Panc1 (cell line): ENCODE measurements around the gene SPTA1. TPM values are rescaled to one million over a fixed set of nuclear protein-coding genes. Genes with fewer than 3 reads are reported as not detected.
"Not testable (repeated sequence)": the region's sequence is repeated elsewhere in the genome, so short reads cannot be mapped to it uniquely, and the experiment has no call there.

Source experiments
- ATAC-seq: fragments of 200-7000 bp; cut with Tn5 transposase; 2 replicates; pipeline ENCODE4 v1.9.1; 2020; ENCODE audit warnings: mild to moderate bottlenecking, moderate library complexity
- BruUV-seq: library from RNA; stranded (reverse); fragments of 400-500 nt; replicated peaks from 2 replicates; lab custom pipeline; 2021; lab: Mats Ljungman, UMichigan
- CTCF ChIA-PET: fragments of 300-600 bp; sonication (Branson Sonifier 250); formaldehyde crosslinking; loops from one replicate; lab custom pipeline; 2022; ENCODE audit warnings: antibody characterized with exemption; lab: Charles Lee
- POLR2A ChIA-PET: fragments of 300-600 bp; sonication (Branson Sonifier 250); formaldehyde crosslinking; loops from one replicate; lab custom pipeline; 2022; ENCODE audit warnings: antibody characterized with exemption; lab: Charles Lee
- DNase-seq: peaks from one replicate; pipeline ENCODE4 v3.0.0-alpha.2; 2010; ENCODE audit warnings: low read depth, low spot score
- H3K27ac ChIP-seq: 2 replicates; pipeline ENCODE4 v1.5.1; 2011; ENCODE audit warnings: mild to moderate bottlenecking, low read length, inconsistent platforms
- H3K27me3 ChIP-seq: fragments of 200-500 bp; sonication (Bioruptor generic); 2 replicates; pipeline ENCODE4 v1.6.0; 2014; ENCODE audit warnings: low read length, inconsistent platforms; ENCODE audit not compliant: control insufficient read depth, insufficient read depth
- H3K36me3 ChIP-seq: fragments of 200-500 bp; sonication (Bioruptor generic); 2 replicates; pipeline ENCODE4 v1.5.1; 2014; ENCODE audit warnings: inconsistent platforms, mild to moderate bottlenecking, low read length, moderate library complexity; ENCODE audit not compliant: control insufficient read depth, insufficient read depth
- H3K4me1 ChIP-seq: 2 replicates; pipeline ENCODE4 v1.5.1; 2011; ENCODE audit warnings: inconsistent platforms, mild to moderate bottlenecking, low read length, moderate library complexity; ENCODE audit not compliant: control insufficient read depth, insufficient read depth
- H3K4me3 ChIP-seq, 2 experiments: 2 replicates each; pipeline ENCODE4 v1.5.1; 2011 to 2012; ENCODE audit warnings: low read depth in 2 of 2, low read length in 2 of 2, mild to moderate bottlenecking in 2 of 2, inconsistent platforms in 1 of 2, moderate library complexity in 1 of 2
- H3K9me3 ChIP-seq: fragments of 200-500 bp; sonication (Bioruptor generic); 2 replicates; pipeline ENCODE4 v1.5.1; 2014; ENCODE audit warnings: low read depth, mild to moderate bottlenecking, inconsistent platforms, low read length, moderate library complexity; ENCODE audit not compliant: control insufficient read depth, insufficient read depth
- POLR2AphosphoS5 ChIP-seq: IDR thresholded peaks from 2 replicates; pipeline ENCODE4 v1.6.1; 2012; ENCODE audit warnings: mild to moderate bottlenecking, low read depth, low read length, moderate library complexity
- SIN3A ChIP-seq: IDR thresholded peaks from 2 replicates; pipeline ENCODE4 v1.6.1; 2012; ENCODE audit warnings: low read depth, mild to moderate bottlenecking, low read length, moderate library complexity, borderline replicate concordance; ENCODE audit not compliant: insufficient read depth
- TCF7L2 ChIP-seq: IDR thresholded peaks from 2 replicates; pipeline ENCODE4 v1.6.1; 2011; ENCODE audit warnings: mild to moderate bottlenecking, low read depth, low read length, inconsistent platforms
- in situ Hi-C: cut with HindIII; loops from 2 replicates; pipeline ENCODE4 v1.10.0; 2016; ENCODE audit warnings: low sequenced_read_pairs, low pct_unique_long_range_greater_than_20kb
- intact Hi-C: fragments of 100-400 bp; cut with micrococcal nuclease; formaldehyde crosslinking; loops from one replicate; pipeline ENCODE4 v1.10.0; 2022; ENCODE audit not compliant: unreplicated experiment
- total RNA-seq: library from RNA; stranded (reverse); gene quantifications from one replicate; pipeline ENCODE4 v1.2.1, GENCODE V29; 2021; ENCODE audit not compliant: unreplicated experiment
- TF ChIP-seq, protein P1 (sequence below): fragments of 450-650 bp; IDR thresholded peaks from 2 replicates; pipeline ENCODE4 v1.5.1; 2017; ENCODE audit warnings: mild to moderate bottlenecking
- TF ChIP-seq, protein P2 (sequence below), 2 experiments: IDR thresholded peaks; 2 replicates each; pipeline ENCODE4 v1.6.1; 2011 to 2012; ENCODE audit warnings: low read depth in 2 of 2, control low read depth in 1 of 2, low read length in 1 of 2, mild to moderate bottlenecking in 1 of 2, moderate library complexity in 1 of 2; ENCODE audit not compliant: insufficient read depth in 1 of 2

SPTA1 gene
- total RNA-seq, 1 experiment from 2014 or later = not detected

GRCh38 chr1:158689110-158689509, 2.6 kb upstream of the SPTA1 start:
- H3K9me3 ChIP-seq = no peaks in the 10 kb centered on the region
- H3K27me3 ChIP-seq = no peaks in the 10 kb centered on the region
- DNase-seq = no peak
- in situ Hi-C loops = no loop called here
- no peak overlapping the region for H3K4me3 ChIP-seq
- ATAC-seq = no peak
- CTCF ChIA-PET = no interaction called here
- POLR2A ChIA-PET = no interaction called here
- no peak overlapping the region for H3K27ac ChIP-seq
- TF ChIP-seq SIN3A = no peak
- TF ChIP-seq, protein P1, sequence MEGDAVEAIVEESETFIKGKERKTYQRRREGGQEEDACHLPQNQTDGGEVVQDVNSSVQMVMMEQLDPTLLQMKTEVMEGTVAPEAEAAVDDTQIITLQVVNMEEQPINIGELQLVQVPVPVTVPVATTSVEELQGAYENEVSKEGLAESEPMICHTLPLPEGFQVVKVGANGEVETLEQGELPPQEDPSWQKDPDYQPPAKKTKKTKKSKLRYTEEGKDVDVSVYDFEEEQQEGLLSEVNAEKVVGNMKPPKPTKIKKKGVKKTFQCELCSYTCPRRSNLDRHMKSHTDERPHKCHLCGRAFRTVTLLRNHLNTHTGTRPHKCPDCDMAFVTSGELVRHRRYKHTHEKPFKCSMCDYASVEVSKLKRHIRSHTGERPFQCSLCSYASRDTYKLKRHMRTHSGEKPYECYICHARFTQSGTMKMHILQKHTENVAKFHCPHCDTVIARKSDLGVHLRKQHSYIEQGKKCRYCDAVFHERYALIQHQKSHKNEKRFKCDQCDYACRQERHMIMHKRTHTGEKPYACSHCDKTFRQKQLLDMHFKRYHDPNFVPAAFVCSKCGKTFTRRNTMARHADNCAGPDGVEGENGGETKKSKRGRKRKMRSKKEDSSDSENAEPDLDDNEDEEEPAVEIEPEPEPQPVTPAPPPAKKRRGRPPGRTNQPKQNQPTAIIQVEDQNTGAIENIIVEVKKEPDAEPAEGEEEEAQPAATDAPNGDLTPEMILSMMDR = no peak
- TF ChIP-seq TCF7L2 = no peak
- TF ChIP-seq, protein P2, sequence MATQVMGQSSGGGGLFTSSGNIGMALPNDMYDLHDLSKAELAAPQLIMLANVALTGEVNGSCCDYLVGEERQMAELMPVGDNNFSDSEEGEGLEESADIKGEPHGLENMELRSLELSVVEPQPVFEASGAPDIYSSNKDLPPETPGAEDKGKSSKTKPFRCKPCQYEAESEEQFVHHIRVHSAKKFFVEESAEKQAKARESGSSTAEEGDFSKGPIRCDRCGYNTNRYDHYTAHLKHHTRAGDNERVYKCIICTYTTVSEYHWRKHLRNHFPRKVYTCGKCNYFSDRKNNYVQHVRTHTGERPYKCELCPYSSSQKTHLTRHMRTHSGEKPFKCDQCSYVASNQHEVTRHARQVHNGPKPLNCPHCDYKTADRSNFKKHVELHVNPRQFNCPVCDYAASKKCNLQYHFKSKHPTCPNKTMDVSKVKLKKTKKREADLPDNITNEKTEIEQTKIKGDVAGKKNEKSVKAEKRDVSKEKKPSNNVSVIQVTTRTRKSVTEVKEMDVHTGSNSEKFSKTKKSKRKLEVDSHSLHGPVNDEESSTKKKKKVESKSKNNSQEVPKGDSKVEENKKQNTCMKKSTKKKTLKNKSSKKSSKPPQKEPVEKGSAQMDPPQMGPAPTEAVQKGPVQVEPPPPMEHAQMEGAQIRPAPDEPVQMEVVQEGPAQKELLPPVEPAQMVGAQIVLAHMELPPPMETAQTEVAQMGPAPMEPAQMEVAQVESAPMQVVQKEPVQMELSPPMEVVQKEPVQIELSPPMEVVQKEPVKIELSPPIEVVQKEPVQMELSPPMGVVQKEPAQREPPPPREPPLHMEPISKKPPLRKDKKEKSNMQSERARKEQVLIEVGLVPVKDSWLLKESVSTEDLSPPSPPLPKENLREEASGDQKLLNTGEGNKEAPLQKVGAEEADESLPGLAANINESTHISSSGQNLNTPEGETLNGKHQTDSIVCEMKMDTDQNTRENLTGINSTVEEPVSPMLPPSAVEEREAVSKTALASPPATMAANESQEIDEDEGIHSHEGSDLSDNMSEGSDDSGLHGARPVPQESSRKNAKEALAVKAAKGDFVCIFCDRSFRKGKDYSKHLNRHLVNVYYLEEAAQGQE (IDR thresholded peaks at IDR 0.05; ENCODE audit: insufficient read depth in 1 of 2, low read depth in 2 of 2, low read length in 1 of 2) = no peak
- no peak for TF ChIP-seq POLR2AphosphoS5
- H3K4me1 ChIP-seq = no peaks in the 10 kb centered on the region
- intact Hi-C loops = no loop called here
- no peaks in the 10 kb centered on the region for H3K36me3 ChIP-seq
- BruUV-seq = no TSS peak

DNA sequence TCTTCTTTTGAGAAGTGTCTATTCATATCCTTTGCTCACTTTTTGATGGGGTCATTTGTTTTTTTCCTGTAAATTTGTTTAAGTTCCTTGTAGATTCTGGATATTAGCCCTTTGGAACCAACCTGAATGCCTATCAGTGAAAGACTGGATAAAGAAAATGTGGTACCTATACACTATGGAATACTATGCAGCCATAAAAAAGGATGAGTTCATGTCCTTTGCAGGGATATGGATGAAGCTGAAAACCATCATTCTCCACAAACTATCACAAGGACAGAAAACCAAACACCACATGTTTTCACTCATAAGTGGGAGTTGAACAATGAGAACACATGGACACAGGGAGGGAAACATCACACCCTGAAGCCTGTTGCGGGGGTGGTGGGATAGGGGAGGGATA, 1.8 kb upstream of the SPTA1 start:
- DNase-seq, POLR2A ChIA-PET, H3K27me3 ChIP-seq, H3K4me3 ChIP-seq, ATAC-seq, H3K27ac ChIP-seq, in situ Hi-C loops, H3K4me1 ChIP-seq, H3K36me3 ChIP-seq, CTCF ChIA-PET, H3K9me3 ChIP-seq, BruUV-seq, intact Hi-C loops: not testable (repeated sequence)

DNA sequence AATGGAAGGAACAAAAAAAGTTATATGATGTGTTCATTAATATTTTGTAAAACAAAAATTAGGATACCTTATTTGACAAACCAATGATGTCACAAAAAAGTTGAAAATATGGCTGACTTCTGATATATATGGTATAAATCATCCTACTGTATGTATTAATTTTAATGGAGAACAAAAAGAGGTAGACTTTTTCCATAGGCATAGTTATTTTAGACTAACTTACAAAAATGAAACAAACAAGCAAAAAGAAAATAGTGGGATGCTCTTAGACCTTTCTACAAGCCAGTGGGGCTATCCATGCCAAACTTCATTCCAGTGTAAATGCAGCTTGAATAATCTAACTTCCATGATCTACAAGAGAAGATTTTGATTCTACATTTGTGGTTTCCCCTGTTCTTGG, 522 bp upstream of the SPTA1 start:
- BruUV-seq = no TSS peak
- Histone ChIP-seq H3K27me3 (no peaks in the 10 kb centered on the region), H3K36me3 (no peaks in the 10 kb centered on the region), H3K27ac (no peak overlapping the region), H3K4me3 (no peak overlapping the region), H3K4me1 (no peaks in the 10 kb centered on the region), H3K9me3 (no peaks in the 10 kb centered on the region)
- no peak for TF ChIP-seq POLR2AphosphoS5
- TF ChIP-seq, protein P1 = no peak
- ChIA-PET POLR2A (no interaction called here), CTCF (no interaction called here)
- ATAC-seq (no peak), DNase-seq (no peak)
- in situ Hi-C loops = no loop called here
- intact Hi-C loops = no loop called here
